GM23338 (cell line): ENCODE results near the gene LHX4. TPM values are rescaled to one million over a fixed set of nuclear protein-coding genes. Genes with fewer than 3 reads are reported as not detected.

Source experiments
- ATAC-seq: fragments of 200-7000 bp; cut with Tn5 transposase; 3 replicates; pipeline ENCODE4 v1.9.1; 2020
- DNase-seq: peaks from one replicate; pipeline ENCODE4 v3.0.0-alpha.2; 2015; ENCODE audit warnings: low spot score
- H2AFZ ChIP-seq: fragments of 200-600 bp; sonication (generic); 2 replicates; pipeline ENCODE4 v1.8.0; 2016; ENCODE audit warnings: antibody characterized with exemption, mild to moderate bottlenecking, moderate library complexity
- H3F3A ChIP-seq: fragments of 200-600 bp; sonication (generic); replicated peaks from 2 replicates; pipeline ENCODE4 v1.8.0; 2017; ENCODE audit warnings: antibody characterized with exemption, mixed run types, low read depth
- H3K27ac ChIP-seq: fragments of 200-600 bp; sonication (generic); 2 replicates; pipeline ENCODE4 v1.6.1; 2016; ENCODE audit warnings: low read depth
- H3K27me3 ChIP-seq: fragments of 200-600 bp; sonication (generic); 2 replicates; pipeline ENCODE4 v1.8.0; 2016; ENCODE audit warnings: mild to moderate bottlenecking, mixed run types, moderate library complexity; ENCODE audit not compliant: insufficient read depth
- H3K36me3 ChIP-seq: fragments of 200-600 bp; sonication (generic); 2 replicates; pipeline ENCODE4 v1.8.0; 2016; ENCODE audit warnings: mild to moderate bottlenecking; ENCODE audit not compliant: insufficient read depth
- H3K4me1 ChIP-seq: fragments of 200-600 bp; sonication (generic); 2 replicates; pipeline ENCODE4 v1.8.0; 2016; ENCODE audit warnings: mild to moderate bottlenecking, moderate library complexity; ENCODE audit not compliant: insufficient read depth
- H3K4me2 ChIP-seq: fragments of 200-600 bp; sonication (generic); 2 replicates; pipeline ENCODE4 v1.7.1; 2017; ENCODE audit warnings: mixed run types
- H3K4me3 ChIP-seq: fragments of 200-600 bp; sonication (generic); 2 replicates; pipeline ENCODE4 v1.6.1; 2016; ENCODE audit warnings: mixed run types
- H3K79me2 ChIP-seq: fragments of 200-600 bp; sonication (generic); replicated peaks from 2 replicates; pipeline ENCODE4 v1.8.0; 2017; ENCODE audit warnings: mild to moderate bottlenecking; ENCODE audit not compliant: insufficient read depth
- H3K9me2 ChIP-seq: fragments of 200-600 bp; sonication (generic); 2 replicates; pipeline ENCODE4 v1.8.0; 2017; ENCODE audit not compliant: insufficient read depth
- H4K20me1 ChIP-seq: fragments of 200-600 bp; sonication (generic); replicated peaks from 2 replicates; pipeline ENCODE4 v1.8.0; 2017; ENCODE audit warnings: mild to moderate bottlenecking; ENCODE audit not compliant: insufficient read depth
- H3K27ac Mint-ChIP-seq: 2 replicates; pipeline ENCODE4 v1.8.0; 2020; ENCODE audit warnings: inconsistent platforms, mild to moderate bottlenecking, moderate library complexity, mixed read lengths
- H3K27me3 Mint-ChIP-seq: 3 replicates; pipeline ENCODE4 v1.8.0; 2022; ENCODE audit warnings: low read depth, mild to moderate bottlenecking, moderate library complexity, mixed read lengths, inconsistent platforms; ENCODE audit not compliant: insufficient read depth, poor library complexity
- H3K36me3 Mint-ChIP-seq: 3 replicates; pipeline ENCODE4 v1.8.0; 2021; ENCODE audit warnings: low read depth, mild to moderate bottlenecking, inconsistent platforms, moderate library complexity, mixed read lengths
- H3K4me1 Mint-ChIP-seq: 3 replicates; pipeline ENCODE4 v1.8.0; 2020; ENCODE audit warnings: mild to moderate bottlenecking, inconsistent platforms, mixed read lengths
- H3K4me3 Mint-ChIP-seq: 3 replicates; pipeline ENCODE4 v1.8.0; 2021; ENCODE audit warnings: moderate library complexity, mild to moderate bottlenecking, inconsistent platforms, mixed read lengths
- H3K9me3 Mint-ChIP-seq: 3 replicates; pipeline ENCODE4 v1.8.0; 2020; ENCODE audit warnings: moderate library complexity, mild to moderate bottlenecking, inconsistent platforms, mixed read lengths
- CREB1 ChIP-seq: fragments of 250-450 bp; sonication (Bioruptor Pico); IDR thresholded peaks from 2 replicates; pipeline ENCODE4 v1.5.0; 2020; ENCODE audit warnings: low read depth, mild to moderate bottlenecking, moderate library complexity
- CTCF ChIP-seq, 2 experiments: fragments of 200-600 bp in 1 of 2; sonication (generic) in 1 of 2; conservative IDR thresholded peaks; 2 replicates each; pipeline versions ENCODE4 v1.5.1 to v1.6.1; 2016 to 2017; ENCODE audit warnings: antibody characterized with exemption in 2 of 2, low read depth in 2 of 2, mild to moderate bottlenecking in 2 of 2, moderate library complexity in 1 of 2
- ETS1 ChIP-seq: IDR thresholded peaks from 2 replicates; pipeline ENCODE4 v1.6.1; 2016; ENCODE audit warnings: antibody characterized with exemption
- EZH2 ChIP-seq: fragments of 200-600 bp; sonication (generic); IDR thresholded peaks from one replicate; pipeline ENCODE4 v1.8.0; 2017; ENCODE audit warnings: antibody characterized with exemption, mild to moderate bottlenecking, low read depth; ENCODE audit not compliant: unreplicated experiment
- EZH2phosphoT487 ChIP-seq: fragments of 200-600 bp; sonication (generic); IDR thresholded peaks from one replicate; pipeline ENCODE4 v1.8.1; 2018; ENCODE audit warnings: antibody characterized with exemption; ENCODE audit not compliant: unreplicated experiment
- JUNB ChIP-seq: IDR thresholded peaks from one replicate; pipeline ENCODE4 v1.6.1; 2016; ENCODE audit warnings: antibody characterized with exemption; ENCODE audit not compliant: unreplicated experiment
- NANOG ChIP-seq: IDR thresholded peaks from 2 replicates; pipeline ENCODE4 v1.6.1; 2016; ENCODE audit warnings: antibody characterized with exemption, borderline replicate concordance
- REST ChIP-seq: IDR thresholded peaks from one replicate; pipeline ENCODE4 v1.6.1; 2018; ENCODE audit warnings: antibody characterized with exemption; ENCODE audit not compliant: unreplicated experiment
- STAT1 ChIP-seq: IDR thresholded peaks from one replicate; pipeline ENCODE4 v1.6.1; 2016; ENCODE audit warnings: antibody characterized with exemption; ENCODE audit not compliant: unreplicated experiment
- ZNF114 ChIP-seq: fragments of 250-450 bp; sonication (Bioruptor Pico); IDR thresholded peaks from 2 replicates; pipeline ENCODE4 v1.5.0; 2020; ENCODE audit warnings: mild to moderate bottlenecking, moderate library complexity
- ZNF331 ChIP-seq: fragments of 250-450 bp; sonication (Bioruptor Pico); IDR thresholded peaks from 2 replicates; pipeline ENCODE4 v1.5.0; 2020; ENCODE audit warnings: low read depth, mild to moderate bottlenecking, moderate library complexity
- polyA plus RNA-seq: library from polyadenylated mRNA; unstranded; fragments of >200 nt; fragmentation: Nextera tagmentation; extraction: Ambion mirVana; gene quantifications from 2 replicates; pipeline ENCODE4 v1.2.1, GENCODE V29; 2016
- total RNA-seq: library from RNA; depleted of rRNA; stranded (reverse); fragments of >200 nt; shearing (Covaris generic); gene quantifications from 2 replicates; pipeline ENCODE4 v1.2.3, GENCODE V29; 2014

LHX4 gene
- total and polyA plus RNA-seq, 2 experiments from 2014 or later: 1.4 to 2.5 TPM

- no peaks in the 10 kb centered on the region for H3K9me2 ChIP-seq
- no peak overlapping the region for H2AFZ ChIP-seq
- H3K4me1 ChIP-seq: no peaks in the 10 kb centered on the region
- H3K4me2 ChIP-seq: no peak overlapping the region
- no peak overlapping the region for H3K4me3 ChIP-seq
- H4K20me1 ChIP-seq: no peaks in the 10 kb centered on the region
- H3K79me2 ChIP-seq: no peaks in the 10 kb centered on the region
- H3K27me3 Mint-ChIP-seq: peaks cover 12% of the 10 kb centered on the region
- H3K4me1 Mint-ChIP-seq: peaks cover 8% of the 10 kb centered on the region
- no peaks in the 10 kb centered on the region for H3K36me3 ChIP-seq
- no peak overlapping the region for H3K27ac ChIP-seq
- H3K36me3 Mint-ChIP-seq: no peaks in the 10 kb centered on the region
- H3K27ac Mint-ChIP-seq: no peak overlapping the region
- no peaks in the 10 kb centered on the region for H3K9me3 Mint-ChIP-seq
- H3K27me3 ChIP-seq: no peaks in the 10 kb centered on the region
- no peak overlapping the region for H3K4me3 Mint-ChIP-seq
- TF ChIP-seq NANOG (no peak), EZH2phosphoT487 (no peak), REST (no peak), ETS1 (no peak), ZNF114 (CRISPR knock-in tag) (no peak), EZH2 (no peak), CREB1 (CRISPR knock-in tag) (no peak), STAT1 (no peak), ZNF331 (CRISPR knock-in tag) (no peak), JUNB (no peak)
- ATAC-seq (no peak), DNase-seq (no peak)
- H3F3A ChIP-seq: no peaks in the 10 kb centered on the region
Measured at GRCh38 chr1:180211860-180212229, 18.2 kb upstream of the LHX4 start.

GRCh38 chr1:180213401-180214170, 16.5 kb upstream of the LHX4 start:
- peak; percentile 73 for DNase-seq
- no peaks in the 10 kb centered on the region for H4K20me1 ChIP-seq
- no peak overlapping the region for H3K4me2 ChIP-seq
- Mint-ChIP-seq H3K27ac (no peak overlapping the region), H3K9me3 (no peaks in the 10 kb centered on the region), H3K4me3 (peak overlapping the region; percentile 30; the same call in 2 of the 3 replicates), H3K27me3 (peaks cover 8% of the 10 kb centered on the region), H3K36me3 (no peaks in the 10 kb centered on the region), H3K4me1 (peaks cover 8% of the 10 kb centered on the region)
- H3K36me3 ChIP-seq: no peaks in the 10 kb centered on the region
- ATAC-seq: peak; percentile 60
- no peak overlapping the region for H3K27ac ChIP-seq
- H3K4me3 ChIP-seq: no peak overlapping the region
- H3F3A ChIP-seq: no peaks in the 10 kb centered on the region
- TF ChIP-seq CTCF (conservative IDR thresholded peaks at IDR 0.05; ENCODE audit: low read depth in 2 of 2) (peak; percentile 15 to 43; a peak in 2 of 4 replicates), ZNF331 (CRISPR knock-in tag) (no peak)
- no peaks in the 10 kb centered on the region for H3K4me1 ChIP-seq
- H3K27me3 ChIP-seq: no peaks in the 10 kb centered on the region
- H2AFZ ChIP-seq: peak overlapping the region; percentile 80
- H3K79me2 ChIP-seq: no peaks in the 10 kb centered on the region
- H3K9me2 ChIP-seq: no peaks in the 10 kb centered on the region
